Endometrium (tissue), 2 donors: ENCODE data around the gene BEST1.

Source experiments
- FAIRE-seq: peaks from 2 replicates; lab custom pipeline; 2012; peaks lifted over from hg19 to GRCh38; lab: Jason Lieb, UNC
- donor health status: control.
- donor health status: control.

The BEST1 gene

DNA sequence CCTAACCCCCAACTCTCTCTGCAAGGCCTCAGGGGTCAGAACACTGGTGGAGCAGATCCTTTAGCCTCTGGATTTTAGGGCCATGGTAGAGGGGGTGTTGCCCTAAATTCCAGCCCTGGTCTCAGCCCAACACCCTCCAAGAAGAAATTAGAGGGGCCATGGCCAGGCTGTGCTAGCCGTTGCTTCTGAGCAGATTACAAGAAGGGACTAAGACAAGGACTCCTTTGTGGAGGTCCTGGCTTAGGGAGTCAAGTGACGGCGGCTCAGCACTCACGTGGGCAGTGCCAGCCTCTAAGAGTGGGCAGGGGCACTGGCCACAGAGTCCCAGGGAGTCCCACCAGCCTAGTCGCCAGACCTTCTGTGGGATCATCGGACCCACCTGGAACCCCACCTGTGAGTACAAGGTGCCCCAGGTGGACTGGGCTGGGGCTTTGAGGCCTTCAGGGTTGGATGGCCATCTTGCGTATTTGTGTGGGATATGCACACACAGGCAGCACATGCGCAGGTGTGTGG, at the start of gene BEST1:
Gene BEST1 (plus strand): TSS at position 317 of the 513 bp plus-strand sequence. CDS start 1,456 bp downstream, outside the sequence.
- FAIRE-seq = no peak

DNA sequence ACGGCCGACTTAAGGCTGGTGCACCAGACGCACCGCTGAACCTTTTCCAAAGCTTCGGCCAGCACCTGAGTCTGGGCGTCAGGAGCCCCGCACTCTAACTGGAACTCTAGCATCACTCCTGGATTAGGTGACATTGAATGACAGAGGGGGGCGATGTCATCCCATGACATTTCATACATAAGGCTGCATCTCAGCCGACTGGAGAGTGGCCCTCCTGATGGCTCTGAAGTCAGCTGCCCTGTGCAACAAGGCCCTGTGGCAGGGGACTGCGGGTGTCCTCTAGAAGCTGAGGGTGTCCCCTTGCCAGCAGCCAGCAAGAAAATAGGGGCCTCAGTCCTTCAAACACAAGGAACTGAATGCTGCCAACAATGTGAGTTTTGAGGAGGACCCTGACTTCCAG, 48.8 kb upstream of the BEST1 start:
- no peak for FAIRE-seq

DNA sequence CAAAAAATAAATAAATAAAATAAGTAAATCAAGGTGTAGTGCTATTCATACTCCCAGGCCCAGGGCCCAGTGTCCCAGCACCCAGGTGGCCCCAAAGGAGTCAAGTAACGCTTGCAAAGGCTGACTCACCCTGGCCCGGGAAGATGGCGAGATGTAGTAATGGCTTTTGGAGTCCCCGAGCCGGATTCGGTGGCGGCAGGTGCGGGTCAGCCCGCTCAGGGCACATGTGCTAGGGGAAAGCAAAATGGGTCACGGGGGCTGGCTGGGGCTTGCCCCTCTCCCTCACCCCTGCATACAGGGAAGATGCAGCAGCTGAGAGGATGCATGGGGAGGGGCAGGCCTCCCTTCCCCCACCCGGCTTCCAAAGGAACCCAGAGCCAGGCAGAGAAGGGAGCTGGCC, 47.8 kb upstream of the BEST1 start:
- no peak for FAIRE-seq

DNA sequence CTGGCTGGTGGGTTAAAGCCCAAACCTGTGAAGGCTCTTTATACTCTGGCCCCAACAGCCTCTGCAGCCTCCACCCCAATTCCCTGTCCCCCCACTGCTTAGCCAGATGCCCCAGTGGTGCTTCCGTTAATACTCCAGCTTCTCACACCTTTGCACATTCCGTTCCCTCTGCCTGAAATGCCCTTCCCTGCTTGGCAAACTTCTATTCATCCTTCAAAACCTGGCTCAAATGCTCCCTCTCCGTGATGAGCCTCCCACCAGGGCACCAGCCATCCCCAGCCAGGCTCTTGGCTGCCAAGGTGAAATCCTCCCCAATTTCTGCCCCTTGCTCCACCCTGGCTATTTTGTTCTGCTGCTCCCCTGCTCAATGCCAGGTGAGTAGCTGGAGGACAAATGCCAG, 46.3 kb upstream of the BEST1 start:
- no peak for FAIRE-seq

DNA sequence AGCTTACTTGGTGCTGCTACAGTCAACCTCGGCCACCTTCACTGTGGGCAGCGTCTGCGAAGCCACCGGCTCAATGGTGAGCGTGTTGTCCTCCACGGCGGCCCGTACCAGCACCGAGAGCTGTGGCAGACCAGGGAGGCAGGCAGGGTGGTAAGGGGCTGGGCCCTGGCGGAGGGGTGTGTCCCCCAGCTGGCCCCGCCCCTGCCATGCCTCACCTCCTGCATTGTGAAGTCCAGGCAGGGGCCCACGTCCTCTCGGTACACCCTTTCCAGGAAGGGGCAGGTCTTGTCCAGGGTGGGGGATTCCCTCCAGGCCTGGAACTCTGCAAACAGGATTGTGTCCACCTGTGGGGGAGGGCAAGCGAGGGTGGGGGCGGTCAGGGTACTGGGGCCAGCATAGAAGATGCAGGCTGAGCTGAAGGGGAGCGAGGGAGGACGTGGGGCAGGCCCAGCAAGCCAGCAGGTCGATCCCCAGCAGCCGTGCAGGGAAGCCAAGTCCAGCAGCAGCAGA, 45.6 kb upstream of the BEST1 start:
- no peak for FAIRE-seq

DNA sequence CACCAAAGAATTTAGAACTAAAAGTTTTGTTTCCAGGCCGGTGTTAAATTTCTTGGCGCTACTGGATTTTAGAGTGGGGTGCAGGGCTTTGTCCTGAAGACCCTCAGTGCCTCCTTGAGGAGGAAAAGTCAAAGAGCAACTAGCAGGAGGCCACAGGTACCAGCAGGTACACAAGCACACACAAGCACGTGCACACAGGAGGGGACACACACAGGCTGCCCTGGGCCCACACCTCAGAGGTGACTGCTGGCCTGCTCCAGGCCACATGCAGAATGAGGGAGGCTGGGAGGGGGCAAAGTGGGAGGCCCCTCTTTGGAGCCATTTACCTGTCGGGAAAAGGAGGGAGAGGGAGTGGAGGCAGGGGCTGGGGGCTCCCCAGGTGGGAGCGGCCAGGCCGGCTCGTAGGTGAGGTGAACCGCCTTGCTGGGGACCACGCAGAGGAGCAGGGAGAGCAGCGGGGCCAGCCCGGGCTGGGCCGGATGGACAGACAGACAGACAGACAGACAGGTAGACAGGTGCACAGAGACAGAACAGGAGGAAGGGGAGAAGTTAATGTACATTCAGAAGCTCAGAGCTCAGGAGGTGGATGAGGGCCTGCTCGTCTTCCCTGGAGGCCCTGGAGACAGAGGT, 45.0 kb upstream of the BEST1 start:
- FAIRE-seq = no peak

DNA sequence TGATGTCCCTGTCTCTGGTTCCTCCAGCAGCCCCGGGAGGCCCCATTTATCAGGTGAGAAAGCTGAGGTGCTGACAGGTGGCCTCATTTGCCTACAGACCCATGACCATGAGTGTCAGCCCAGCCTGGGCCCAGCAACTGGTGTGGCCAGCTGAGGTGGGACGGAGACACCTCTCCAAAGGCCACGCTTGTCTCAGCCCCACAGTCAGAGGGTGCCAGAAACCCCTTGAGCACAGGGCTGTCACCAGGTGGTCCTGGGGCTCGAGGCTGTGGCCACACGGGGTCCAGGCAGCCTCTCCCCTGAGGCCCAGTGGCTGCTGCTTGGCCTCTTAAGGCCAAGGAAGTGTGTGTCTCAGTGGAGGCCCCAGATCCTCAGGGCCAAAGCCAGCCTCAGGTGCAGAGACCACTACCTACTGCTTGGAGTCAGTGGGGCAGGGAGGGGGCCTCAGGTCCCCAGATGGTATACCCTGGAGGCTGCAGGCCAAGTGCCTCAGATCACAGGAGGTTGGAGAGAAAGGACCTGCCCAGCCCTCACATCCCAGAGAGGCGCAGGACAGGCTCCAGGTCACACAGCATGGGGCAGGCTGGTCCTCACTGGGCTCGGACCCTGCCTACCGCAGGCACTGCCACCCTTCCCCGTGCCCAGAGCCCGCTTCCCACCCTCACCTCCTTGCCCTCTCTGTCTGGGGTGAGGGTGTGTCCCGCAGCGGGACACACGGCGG, 44.2 kb upstream of the BEST1 start:
- no peak for FAIRE-seq

DNA sequence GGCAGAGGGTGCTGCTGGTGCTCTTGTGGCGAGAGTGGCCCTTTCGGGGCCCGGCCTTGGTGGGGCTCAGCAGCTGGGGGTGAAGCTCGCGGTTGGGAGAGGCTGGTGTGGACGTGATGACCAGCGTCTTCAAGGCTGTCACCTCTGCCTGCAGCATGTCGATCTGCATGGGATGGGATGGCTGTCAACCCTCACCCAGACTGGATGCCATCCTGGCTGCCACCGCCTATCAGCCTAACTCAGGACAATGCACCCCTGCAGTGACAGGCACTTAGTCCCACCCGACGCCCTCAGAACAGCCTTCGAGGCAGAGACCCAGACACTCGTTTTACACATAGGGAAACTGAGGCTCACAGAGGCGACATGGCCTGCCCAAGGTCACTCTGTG, 43.6 kb upstream of the BEST1 start:
- no peak for FAIRE-seq

DNA sequence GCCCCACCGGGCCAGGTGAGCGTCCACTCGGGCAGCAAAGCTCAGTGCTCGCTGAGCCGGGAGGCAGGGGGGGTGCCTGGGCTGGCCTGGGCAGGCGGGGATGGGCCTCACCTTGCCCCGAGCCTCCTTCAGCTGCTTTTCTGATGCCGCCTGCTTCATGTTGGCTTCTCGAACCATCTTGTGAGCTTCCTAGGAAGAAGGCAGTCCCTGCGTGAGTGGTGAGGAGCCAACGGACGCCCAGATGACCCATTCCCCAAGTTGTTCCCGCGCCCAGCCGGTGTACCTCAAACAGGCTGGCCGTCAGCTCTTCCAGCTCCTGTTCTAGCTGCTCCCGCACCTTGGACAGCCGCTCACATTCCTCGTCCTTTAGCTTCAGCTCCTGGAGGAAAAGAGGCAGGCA, 42.9 kb upstream of the BEST1 start:
- no peak for FAIRE-seq

DNA sequence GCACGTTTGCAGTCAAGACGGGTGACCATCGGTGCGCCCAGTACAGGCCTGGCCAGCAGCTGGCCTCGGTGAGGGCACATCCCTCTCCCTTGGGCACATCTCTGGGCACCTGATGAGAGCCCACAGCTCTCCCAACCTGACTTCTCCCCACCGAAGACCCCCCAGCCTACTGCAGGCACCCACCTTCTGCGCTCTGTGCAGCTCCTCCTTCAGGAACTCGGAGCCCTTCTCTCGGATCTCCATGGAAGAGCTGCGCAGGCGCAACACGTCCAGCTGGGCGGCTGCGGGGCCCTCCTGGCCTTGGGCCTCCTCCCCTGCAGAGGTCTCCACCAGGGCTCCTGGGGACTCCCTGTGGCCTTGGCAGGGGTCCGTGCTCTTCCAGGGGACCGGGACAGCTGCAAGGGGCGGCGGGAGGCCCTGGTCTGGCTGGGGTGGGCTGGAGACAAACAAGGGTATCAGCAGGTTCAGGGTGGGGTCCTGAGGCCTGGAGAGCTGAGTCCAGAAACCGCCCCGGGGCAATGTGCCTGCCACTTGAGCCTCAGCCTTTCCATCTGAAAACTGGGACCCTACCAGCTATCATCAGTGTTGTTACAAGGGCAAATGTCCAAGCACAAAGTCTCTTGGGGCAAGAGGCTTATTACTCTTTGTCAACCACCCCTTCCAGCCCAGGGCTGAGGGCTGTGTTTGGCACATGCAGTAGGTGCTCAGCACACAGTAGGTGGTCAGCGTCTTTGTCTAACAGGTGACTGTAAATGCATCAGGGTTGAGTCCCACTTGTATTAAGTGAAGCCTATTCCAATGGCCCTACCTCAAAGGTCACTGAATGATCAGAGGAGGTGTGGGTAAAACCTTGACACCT, 42.1 kb upstream of the BEST1 start:
- no peak for FAIRE-seq

DNA sequence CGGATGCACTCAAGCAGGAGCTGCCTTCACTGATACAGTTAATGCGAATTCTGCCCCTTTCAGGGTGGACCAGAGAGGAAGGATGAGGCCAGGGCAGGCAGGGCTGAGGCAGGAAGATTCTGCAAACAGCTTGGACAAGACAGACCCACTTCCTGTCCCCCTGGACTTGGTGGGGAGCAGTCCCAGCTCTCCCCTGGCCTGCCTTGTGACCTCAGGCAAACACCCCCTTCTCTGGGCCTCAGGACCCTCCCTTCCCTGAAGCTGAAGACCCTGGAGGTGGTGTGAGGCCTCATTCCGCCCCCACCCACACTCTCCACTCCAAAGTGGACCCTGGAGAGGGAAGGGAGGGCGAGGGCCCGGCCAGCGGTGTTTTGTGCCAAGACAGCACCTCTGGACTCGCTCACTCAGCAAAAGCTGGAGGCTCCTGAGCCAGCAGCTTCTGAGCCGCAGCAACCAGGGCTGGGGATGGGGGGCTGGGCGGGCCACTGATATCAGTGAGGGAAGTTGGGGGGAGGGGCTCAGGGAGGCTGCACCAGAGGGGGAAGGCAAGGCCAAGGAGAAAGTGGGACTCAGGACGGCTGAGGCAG, 41.3 kb upstream of the BEST1 start:
- FAIRE-seq = no peak

DNA sequence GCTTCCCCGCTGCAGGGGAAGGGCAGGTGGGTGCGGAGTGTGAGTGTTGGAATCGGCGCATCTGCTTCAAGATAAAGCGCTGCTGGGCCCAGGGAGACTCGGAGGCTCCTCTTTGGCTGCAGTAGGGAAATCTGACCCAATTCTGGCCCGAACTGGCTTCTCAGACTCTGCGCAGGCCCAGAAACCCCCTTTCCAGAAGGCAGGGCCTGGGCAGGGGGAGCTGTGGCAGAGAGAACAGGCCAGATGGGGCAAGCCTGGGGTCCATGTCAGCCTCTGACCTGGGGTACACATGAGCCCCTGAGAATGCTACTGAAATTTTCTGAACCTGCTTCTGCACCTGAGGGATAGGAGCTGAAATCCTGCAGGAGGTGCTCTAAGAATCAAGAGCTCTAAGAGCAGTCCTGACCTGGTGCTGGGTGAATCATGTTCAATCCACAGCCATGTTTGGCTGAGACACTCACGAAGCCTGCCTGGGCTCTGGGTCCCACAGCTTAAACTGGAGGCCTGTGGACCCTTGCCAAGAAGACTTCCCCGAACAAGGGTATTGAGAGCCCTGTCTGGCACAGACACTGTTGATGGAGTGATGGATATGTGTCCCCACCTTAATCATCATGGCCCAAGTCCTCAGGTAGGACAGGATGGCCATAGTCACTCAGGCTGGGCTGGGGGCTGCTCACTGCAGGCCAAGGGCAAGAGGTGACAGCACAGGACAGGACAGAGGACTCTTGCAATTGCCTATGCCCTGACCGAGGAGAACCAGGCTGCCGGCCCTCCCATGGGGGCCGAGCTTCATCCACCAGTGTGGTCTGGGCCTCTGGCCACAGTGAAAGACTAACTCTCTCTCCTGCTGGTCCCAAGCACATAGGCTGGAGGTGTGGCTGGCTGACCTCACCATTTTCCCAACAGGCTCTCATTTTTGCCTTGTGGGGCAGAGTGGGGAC, 39.7 kb upstream of the BEST1 start:
- no peak for FAIRE-seq

DNA sequence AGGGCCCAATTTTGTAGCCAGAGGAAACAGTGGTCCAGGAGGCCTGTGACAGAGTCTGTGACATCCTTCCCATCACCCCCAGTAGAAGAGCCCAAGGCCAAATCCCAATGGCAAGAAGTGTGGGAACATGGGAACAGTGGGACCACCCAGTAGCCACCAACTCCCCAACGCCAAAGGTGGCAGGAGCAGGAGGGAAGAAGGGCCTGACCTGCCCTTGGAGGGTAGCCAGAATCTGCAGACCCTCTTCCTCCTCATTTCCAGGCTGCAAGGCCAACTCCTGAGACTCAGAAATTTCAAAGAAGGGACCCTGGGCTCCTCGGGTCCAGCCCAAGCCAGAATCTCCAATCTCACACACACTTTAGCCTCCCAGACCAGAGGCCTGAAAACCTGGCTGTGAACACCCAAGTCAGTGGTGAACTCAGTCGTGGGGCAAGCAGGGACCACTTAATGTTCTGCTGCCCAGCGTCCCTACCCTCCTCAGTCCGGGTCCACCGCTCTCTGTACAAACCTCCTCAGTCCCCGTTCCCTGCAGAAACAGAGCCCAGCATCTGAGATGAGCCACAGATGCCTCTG, 38.9 kb upstream of the BEST1 start:
- FAIRE-seq = no peak

DNA sequence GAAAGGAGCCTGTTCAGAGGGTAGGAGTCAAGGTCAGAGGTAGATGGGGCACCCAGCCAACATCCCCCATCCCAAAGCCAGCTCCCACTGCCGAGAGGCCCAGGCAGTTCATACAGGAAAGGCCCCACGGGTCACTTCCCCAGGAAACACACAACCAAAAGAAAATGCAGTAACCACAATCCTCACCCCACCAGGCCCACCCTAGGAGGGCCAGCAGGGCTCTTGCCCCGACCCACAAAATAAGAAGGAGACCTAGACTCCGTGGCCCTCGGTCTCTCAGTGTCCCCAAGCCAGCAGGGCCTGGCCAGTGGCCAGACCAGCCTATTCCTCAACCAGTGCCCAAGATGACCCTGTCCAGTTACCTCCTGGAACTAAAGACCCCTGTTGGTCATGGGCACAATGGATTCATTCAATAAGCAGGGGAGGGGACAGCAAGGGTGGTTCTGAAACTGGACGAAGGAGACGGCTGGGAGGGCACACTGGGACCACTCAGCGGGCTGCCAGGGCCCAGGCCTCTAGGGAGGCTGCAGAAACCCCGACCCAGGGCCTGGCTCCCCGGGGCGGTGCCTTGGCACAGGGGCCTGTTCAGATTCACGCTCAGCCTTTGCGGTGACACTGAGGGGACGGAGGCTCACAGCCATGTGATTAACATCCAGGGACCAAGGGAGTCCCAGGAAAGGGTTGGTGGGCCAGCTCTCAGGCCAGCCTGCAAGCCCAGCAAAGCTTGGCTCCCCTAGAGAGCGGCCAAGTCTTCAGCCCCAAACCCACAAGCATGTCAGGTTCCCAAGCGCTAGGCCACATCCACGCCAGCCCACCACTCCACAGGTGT, 38.2 kb upstream of the BEST1 start:
- FAIRE-seq = no peak

DNA sequence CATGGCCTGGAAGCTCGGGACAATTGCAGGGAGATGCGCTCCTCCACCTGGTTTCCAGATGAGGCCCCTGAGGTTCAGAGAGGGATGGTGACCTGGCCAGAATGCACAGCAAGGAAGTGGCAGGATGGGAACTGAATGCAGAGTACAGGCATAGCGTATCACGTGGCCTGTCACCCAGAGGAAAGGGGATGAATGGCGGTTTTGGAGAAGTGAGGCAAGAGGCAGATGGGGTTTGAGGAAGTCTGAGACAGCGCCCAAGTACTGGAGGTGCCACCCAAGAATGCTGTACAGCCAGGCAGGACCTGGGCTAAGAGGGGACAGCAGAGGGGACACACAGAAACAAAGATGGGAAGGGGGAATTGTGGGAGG, 37.6 kb upstream of the BEST1 start:
- no peak for FAIRE-seq

DNA sequence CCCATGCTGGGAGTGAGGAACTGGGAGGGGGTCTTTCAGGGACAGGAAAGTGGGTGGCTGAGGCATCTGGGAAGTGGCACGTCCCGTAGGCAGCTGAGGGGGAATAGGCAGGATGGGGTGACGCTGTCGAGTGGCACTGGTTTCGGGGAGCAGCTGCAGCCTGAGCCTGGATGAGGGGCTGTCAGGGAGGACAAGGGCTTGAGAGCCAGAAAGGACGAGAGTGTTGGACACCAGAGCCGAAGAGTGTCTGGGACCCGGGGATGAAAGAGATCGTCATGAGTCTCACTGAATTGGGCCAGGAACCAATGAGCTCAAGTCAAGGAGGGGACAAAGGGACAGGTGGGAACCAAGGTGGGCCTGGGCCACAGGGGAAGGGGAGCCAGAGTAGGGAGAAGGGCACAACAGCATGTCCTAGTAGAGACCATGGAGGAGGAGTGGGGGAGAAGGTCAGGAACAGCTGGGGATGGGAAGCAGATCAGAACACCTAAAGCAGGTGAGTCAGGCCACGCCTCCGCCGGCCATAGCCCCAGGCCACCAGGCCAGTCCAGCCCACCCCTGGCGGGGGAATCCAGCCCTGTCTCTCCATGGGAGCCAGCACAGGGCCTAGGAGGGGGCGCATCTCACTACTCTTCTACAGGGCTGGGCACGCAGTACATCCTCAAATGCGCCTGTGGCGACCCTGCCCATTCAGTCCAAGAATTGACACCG, 37.0 kb upstream of the BEST1 start:
- no peak for FAIRE-seq

DNA sequence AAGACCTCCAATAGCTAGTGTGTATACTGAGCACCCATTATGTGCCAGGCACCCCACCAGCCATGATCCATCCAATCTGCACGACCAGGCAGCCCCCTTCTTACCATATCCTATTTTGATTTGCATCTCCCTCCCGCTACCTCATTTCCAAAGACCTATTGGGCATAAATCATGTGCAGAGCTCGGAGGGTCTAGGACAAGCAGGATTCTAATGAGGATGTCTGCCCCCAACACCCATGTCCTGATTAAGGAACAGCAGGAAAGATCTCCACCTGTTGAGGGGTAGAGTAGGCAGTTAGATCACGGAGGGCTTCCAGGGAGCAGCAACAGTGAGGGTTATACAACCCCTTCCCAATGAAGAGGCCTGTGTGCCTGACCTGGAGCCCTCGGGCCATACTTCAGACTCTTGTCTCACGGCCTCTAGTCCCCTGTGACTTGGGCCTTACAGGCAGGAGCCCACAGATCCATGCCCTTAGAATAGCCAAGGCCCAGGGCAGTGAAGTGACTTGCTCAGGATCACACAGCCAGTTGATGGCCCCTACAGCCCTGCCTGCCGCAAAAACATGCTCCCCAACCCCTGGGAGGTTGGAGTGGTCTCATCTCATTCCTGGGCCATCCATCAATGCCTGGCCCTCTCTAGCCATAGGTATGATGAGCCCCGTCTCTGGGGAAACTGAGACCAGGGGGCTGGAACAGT, 36.3 kb upstream of the BEST1 start:
- FAIRE-seq = no peak

DNA sequence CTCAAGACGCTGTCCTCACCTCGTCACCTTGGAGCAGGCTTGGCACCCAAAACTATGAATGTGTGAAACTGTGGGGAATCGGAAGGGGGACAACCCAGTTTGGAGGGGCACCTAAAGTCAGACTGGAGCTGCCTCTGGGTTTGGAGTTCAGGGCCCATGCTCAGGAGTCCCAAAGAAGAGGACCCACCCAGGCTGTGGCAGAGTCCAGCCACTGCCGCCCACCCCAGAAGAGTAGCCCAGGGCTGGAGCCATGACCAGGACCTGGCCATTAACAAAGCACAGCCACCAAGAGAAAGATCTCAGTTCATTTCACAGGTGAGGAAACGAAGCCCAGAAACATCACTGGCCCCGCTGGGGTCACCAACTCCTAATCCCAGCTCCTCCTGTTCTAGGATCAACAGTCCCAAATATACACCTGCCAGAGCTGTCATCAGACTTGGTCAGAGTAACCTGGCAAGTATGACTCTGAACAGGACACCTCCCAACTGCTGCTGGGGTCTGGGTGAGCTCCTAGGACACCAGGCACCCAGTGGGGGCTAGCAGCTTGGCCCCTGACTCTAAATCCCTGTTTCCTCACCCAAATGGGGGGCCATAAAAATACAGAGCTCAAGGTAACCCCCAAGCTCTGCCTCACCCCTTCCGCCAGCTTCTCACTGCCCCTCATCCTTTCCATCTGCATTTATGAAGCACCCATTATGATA, 35.5 kb upstream of the BEST1 start:
- FAIRE-seq = no peak
